HG03460 (cell line): ENCODE results near the gene HECW1.

Experiments used
- ATAC-seq: cut with Tn5 transposase; IDR thresholded peaks from one replicate; pipeline ENCODE4 v1.9.1; 2021; ENCODE audit not compliant: unreplicated experiment

The HECW1 gene

GRCh38 chr7:43528576-43529354 lies 416.3 kb downstream of the HECW1 start:
- ATAC-seq = no peak

DNA sequence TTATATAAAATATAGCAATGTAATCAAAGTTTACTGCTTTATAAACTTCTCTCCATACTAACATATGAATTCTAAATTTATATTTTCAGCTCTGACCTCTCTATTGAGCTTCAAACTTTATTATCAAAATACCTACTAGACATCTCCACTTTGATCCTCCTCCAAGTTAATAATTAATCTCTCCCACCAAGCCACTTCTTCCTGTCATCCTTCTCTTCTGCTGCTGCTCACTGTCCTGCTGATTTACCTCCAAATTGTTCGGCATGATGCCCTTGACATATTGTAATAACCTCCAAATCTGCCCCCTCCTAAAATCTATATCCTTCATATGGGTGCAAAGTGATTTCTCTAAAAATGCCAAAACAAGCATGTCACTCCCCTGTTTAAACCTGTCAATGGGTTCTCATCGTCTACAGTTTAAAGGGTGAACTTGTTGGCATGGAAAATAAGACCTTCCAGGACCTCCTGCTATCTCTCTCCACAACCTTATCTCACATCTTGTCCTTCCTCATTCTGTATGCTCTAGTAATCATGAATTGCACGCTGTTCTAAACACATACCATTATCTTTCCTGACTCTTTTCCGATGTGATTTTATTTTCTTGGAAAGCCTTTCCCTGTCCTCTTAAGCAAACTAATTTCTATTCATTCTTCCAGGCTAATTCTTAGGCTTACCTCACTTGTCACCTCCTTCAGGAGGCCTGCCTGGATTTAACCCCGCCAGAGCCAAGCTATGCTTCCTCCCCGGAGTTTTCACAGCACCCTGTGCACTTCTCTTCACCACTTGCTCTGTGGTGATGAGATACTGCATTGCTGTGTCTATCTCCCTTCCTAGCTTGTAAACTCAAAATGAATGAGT lies 418.3 kb downstream of the HECW1 start:
- no peak for ATAC-seq

GRCh38 chr7:43531700-43532099 lies 419.3 kb downstream of the HECW1 start:
- ATAC-seq = no peak

DNA sequence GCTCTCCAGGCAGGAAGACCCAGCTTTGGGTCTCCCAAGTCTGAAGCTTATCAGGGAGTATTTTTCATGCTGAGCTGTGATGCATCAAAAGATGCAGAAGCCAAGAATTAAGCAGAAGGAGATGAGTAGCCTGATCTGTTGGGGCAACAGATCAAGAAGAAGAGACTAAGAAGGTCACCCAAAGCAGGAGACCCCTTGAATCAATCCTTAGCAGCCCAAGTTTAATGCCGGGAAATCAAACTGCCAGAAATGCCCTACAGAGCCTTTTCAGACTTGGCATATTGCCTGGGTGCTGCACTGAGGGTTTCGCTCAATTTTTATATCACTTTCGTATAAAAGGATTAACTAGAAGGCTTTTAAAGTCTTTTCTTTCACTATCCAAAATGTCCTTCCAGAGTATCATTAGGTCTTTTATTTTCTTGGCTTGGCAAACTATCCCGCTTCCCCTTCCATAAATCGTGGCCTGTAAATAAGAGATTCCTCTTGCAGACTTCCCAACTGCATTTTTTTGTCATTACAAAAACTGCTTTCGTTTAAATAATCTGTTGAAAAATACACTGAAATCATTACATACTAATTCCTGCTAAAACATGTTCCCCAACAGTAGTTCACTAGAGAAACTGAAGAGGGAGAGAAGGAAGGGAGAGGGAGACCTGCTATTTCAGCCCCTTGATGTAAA lies 421.5 kb downstream of the HECW1 start:
- ATAC-seq = no peak

GRCh38 chr7:43535031-43535451 lies 422.6 kb downstream of the HECW1 start:
- no peak for ATAC-seq

- ATAC-seq = no peak
Measured at GRCh38 chr7:43535810-43536585, 423.6 kb downstream of the HECW1 start.

GRCh38 chr7:43536773-43537172 lies 424.3 kb downstream of the HECW1 start:
- no peak for ATAC-seq

- ATAC-seq = no peak
Measured at GRCh38 chr7:43537765-43538403, 425.4 kb downstream of the HECW1 start.

GRCh38 chr7:43538404-43538771 lies 425.9 kb downstream of the HECW1 start:
- ATAC-seq = no peak

GRCh38 chr7:43540471-43540870 lies 428.0 kb downstream of the HECW1 start:
- ATAC-seq = no peak

GRCh38 chr7:43542716-43543115 lies 430.3 kb downstream of the HECW1 start:
- ATAC-seq = no peak

- ATAC-seq = no peak
Measured at GRCh38 chr7:43546231-43546630, 433.8 kb downstream of the HECW1 start.

DNA sequence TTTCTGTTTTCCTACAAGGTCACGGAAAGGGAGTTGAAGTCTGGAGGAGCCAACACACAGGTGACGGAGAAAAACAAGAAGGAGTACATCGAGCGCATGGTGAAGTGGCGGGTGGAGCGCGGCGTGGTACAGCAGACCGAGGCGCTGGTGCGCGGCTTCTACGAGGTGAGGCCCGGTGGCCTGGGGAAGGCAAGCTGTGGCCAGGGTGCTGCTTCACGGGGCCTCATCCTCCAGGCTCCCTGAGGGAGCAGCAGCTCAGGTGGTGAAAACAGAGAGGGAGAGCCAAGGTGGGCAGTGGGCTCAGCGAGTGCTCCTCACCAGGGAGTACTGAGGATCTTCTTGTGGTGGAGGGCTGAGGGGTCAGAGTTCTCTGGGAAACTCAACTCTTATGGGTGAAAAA lies 438.0 kb downstream of the HECW1 start:
- ATAC-seq = no peak

DNA sequence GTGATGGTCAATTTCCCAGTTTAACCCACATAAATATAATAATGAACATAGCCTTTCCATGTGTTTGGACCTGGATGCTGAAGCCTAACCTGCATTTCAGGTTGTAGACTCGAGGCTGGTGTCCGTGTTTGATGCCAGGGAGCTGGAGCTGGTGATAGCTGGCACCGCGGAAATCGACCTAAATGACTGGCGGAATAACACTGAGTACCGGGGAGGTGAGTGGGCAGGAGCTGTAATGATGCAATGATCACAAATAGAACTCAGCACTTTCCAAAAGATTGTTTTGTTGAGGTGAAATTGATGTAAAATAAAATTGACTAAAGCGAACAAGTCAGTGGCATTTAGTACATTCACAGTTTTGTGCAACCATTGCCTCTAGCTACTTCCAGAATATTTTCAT lies 439.7 kb downstream of the HECW1 start:
- ATAC-seq = no peak

- ATAC-seq = no peak
Measured at GRCh38 chr7:43553999-43554398, 441.6 kb downstream of the HECW1 start.

GRCh38 chr7:43554423-43554822 lies 442.0 kb downstream of the HECW1 start:
- ATAC-seq = no peak

- no peak for ATAC-seq
Measured at GRCh38 chr7:43557831-43558495, 445.5 kb downstream of the HECW1 start.

GRCh38 chr7:43559171-43559945 lies 446.9 kb downstream of the HECW1 start:
- ATAC-seq = no peak

- ATAC-seq = no peak
Measured at GRCh38 chr7:43559946-43560335, 447.5 kb downstream of the HECW1 start.
